HFF-Myc (cell line): ENCODE data around the gene MPST.

ENCODE experiments used
- DNase-seq: peaks from one replicate; pipeline ENCODE4 v3.0.0-alpha.2; 2011; ENCODE audit warnings: low read depth; ENCODE audit errors: extremely low read depth
- H3K4me3 ChIP-seq: replicated peaks from 2 replicates; pipeline ENCODE4 v1.5.1; 2011; ENCODE audit warnings: low read depth, mild to moderate bottlenecking, control low read depth, low read length
- CTCF ChIP-seq: IDR thresholded peaks from 2 replicates; pipeline ENCODE4 v1.5.1; 2012; ENCODE audit warnings: mild to moderate bottlenecking, low read depth, low read length, control low read depth; ENCODE audit errors: missing control alignments

The MPST gene

GRCh38 chr22:37033605-37034430, 14.3 kb downstream of the MPST start:
- no peak for DNase-seq
- no peak overlapping the region for H3K4me3 ChIP-seq
- no peak for TF ChIP-seq CTCF

- DNase-seq: no peak
- TF ChIP-seq CTCF: no peak
- H3K4me3 ChIP-seq: no peak overlapping the region
These were observed 17.3 kb downstream of the MPST start for GRCh38 chr22:37036655-37037377.

GRCh38 chr22:37037669-37038068, 18.1 kb downstream of the MPST start:
- DNase-seq: no peak
- no peak overlapping the region for H3K4me3 ChIP-seq
- no peak for TF ChIP-seq CTCF

GRCh38 chr22:37039466-37039865, 19.9 kb downstream of the MPST start:
- DNase-seq: no peak
- TF ChIP-seq CTCF: no peak
- no peak overlapping the region for H3K4me3 ChIP-seq

GRCh38 chr22:37043209-37043827, 23.8 kb downstream of the MPST start:
- no peak overlapping the region for H3K4me3 ChIP-seq
- no peak for DNase-seq
- TF ChIP-seq CTCF: no peak

- peak; percentile 11 for DNase-seq
- no peak overlapping the region for H3K4me3 ChIP-seq
- TF ChIP-seq CTCF: peak; percentile 72
These were observed 24.4 kb downstream of the MPST start for GRCh38 chr22:37043828-37044538.
